CD1c-positive myeloid dendritic cell (primary cell): Measurements from ENCODE around the gene CYSRT1.

Experiments used
- DNase-seq: peaks from one replicate; pipeline ENCODE4 v3.0.0-alpha.2; 2016; ENCODE audit errors: extremely low spot score

The CYSRT1 gene

DNA sequence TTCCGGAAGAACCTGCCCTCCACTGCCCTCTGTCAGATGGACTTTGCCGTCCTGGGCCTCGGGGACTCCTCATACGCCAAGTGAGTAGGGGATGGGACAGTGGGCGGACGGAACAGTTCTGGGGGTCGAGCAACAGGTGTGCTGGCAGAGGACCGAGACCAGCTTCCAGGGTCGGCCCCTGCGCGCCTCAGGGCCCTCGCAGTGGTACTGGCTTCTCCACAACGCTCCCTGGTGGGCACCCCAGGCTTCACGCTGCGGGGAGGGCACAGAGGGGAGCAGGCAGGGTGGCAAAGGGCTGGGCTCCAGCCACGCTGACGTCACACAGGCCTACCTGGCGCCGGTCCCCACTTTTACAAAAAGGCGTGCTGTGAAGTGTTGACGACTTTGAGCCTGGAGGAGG is 12.5 kb upstream of the CYSRT1 start:
- no peak for DNase-seq

DNA sequence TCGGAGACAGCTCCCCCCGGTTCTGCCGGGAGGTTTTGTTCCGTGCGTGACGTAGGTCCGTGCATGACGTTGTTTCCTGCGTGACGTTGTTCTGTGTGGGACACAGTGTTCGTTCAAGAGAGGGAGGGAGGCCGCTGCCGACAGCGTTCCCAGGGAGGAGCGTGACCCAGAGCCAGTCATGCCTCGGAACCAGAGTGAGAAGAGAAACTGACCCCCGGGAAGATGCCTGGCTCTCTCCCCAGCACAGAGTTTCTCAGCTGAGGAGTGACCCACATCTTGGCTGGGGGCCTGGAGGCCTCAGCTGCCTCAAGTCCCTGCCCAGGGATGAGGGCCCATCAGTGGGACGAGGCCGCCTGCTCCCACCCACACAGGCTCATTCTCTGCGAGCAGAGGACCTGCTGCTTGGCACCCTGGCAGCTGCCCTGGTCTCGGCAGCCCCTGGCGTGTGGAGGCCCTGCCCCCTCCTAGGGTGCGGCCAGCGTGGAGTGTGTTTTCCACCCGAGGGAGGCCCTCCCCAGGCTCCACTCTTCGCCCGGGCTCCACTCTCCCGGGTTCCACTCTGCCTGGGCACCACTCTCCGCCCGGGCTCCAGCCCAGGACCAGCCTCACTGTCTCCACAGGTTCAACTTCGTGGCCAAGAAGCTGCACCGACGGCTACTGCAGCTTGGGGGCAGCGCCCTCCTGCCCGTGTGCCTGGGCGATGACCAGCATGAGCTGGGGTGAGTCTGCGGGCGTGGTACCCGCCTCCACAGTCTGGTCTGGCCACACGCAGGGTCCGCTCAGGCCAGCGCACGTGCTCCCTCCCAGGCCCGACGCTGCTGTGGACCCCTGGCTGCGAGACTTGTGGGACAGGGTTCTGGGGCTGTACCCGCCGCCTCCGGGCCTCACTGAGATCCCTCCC is 11.6 kb upstream of the CYSRT1 start:
- no peak for DNase-seq

- no peak for DNase-seq
Measured at GRCh38 chr9:137214620-137215019, 10.4 kb upstream of the CYSRT1 start.

DNA sequence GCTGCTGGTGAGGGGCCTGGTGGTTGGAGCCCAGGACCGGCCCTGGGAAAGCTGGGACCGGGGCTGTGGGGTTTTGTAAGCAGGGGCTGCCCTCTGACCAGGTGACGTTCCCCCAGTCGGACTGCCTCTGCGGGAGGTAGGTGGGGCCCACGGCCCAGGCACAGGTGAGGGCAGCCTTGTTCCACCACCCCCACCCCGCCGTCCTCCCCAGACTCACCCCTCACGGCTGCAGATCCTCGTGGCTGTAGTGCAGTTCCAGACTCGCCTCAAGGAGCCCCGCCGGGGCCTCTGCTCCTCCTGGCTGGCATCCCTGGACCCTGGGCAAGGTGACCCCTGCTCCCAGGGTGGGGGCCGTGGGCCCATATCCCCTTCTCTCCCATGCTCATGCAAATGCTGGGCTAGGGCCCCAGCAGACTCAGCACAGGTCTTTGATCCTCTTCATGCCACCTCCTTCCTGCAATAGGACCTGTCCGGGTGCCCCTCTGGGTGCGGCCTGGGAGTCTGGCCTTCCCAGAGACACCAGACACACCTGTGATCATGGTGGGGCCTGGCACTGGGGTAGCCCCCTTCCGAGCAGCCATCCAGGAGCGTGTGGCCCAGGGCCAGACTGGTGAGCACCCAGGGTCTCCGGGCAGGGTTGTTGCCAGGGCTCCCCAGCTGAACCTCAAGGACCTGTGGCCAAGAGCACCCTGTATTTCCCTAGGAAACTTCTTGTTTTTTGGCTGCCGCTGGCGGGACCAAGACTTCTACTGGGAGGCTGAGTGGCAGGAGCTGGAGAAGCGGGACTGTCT is 9.6 kb upstream of the CYSRT1 start:
- DNase-seq = no peak

DNA sequence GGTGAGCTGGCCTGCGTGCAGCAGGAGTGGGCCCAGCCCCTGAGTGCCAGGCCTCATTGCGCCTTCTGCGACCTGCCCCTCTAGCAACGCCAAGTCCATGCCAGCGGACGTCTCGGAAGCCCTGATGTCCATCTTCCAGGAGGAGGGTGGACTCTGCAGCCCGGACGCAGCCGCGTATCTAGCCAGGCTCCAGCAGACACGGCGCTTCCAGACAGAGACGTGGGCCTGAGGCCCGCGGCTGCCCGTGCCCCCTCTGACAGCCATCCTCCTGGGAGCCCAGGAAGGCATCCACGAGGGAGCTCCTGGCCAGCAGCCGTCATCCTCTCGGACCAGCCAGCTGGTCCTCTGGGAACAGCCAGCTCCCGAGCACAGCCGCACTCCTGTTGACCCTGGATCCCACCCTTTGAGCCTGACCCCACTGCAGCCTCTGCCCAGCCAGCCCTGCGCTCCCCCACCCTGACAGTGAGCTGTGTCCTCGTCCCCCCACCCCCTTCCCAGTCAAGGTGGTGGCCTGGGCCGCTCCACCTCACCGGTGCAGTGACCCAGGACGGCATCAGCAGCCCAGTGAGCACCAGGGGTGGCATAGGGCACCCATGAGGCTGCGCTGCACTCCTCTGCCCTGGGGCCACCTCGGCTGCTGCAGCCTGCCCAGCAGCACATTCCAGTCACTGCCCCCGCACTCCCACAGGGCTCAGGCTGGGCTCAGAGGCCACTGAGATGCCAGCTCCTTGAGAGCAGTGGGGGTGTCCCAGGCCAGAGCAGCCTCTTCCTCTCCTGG is 8.6 kb upstream of the CYSRT1 start:
- DNase-seq = no peak

DNA sequence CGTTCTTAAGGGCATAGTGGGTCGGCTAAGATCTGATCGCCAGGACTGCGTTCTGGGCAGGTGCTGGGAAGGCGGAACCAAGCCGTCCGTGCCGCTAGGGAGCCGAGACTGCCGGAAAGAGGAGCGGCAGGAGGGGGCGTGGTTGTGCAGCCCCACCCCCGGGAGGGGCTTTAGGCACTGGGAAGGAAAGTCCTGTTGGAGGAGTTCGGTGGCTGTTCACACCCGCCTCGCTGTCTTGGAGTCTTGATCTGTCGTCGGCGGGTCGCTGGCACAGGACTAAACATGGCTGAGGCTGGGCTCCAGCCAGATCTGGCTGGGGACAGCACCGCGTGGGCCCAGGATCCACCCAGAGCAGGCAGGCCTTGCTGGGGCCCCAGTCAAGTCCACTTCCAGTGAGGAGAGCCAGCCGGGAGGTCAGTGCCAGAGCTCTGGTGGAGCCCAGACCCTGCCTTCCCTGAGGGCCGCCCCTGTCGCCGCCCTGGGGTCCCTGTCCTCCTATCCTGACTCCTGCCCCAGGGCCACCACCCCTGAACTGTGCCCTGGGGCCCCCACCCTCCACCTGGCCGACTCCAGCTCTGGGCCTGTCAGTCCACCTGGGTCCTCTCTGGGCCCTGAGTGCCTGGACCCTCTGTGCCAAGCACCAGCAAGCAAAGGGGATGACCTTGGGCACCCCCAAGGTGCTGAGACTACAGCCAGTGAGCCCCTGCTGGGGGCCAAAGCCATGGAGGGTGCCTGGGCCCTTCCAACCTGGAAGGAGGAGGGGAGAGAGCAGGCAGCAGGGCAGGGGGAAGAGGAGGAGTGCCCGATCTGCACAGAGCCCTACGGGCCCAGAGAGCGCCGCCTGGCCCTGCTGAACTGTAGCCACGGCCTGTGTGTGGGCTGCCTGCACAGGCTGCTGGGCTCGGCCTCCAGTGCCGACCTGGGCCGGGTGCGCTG is 7.4 kb upstream of the CYSRT1 start:
- peak; percentile 27 for DNase-seq

DNA sequence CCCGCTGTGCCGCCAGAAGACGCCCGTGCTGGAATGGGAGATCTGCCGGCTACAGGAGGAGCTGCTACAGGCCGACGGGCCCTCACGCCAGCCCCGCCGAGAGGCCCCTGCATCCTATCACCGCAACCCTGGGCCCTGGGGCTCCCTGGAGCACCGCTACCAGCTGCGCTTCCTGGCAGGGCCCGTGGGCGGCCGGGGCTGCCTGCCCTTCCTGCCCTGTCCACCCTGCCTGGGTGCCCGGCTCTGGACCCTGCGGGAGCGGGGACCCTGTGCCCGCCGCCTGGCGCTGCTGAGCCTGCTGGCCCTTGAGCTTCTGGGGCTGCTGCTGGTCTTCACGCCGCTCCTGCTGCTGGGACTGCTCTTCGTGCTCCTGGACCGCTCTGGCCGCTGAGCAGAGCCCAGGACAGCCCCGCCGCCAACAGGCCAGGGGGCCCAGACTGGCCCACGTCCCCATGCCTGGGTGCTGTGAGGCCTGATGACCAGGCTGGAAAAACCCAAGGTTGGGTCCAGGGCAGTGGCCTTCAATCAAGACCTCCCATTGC is 6.7 kb upstream of the CYSRT1 start:
- no peak for DNase-seq

DNA sequence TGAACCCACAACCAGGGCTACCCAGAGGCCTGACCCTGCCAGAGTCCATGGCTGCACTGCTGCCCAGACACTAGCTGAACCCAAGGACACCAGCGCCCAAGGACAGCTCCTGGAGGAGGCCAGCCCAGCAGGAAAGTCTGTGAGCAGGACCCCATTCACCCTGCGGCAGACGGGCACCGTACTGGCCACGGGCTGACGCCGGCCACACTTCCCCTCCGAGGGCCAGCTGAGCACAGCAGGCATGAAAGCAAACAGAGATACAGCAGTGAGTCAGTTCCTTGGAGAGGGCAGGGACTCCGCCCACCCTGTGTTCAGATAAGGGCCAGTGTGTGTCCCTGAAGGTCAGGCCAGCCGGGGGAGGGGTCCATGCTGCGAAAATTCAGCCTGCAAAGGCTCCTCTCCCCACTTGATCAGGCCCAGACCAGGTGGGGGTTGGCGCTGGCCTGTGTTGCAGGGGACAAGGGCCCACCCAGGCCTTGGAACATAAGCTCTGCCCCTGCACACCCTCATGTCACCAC is 6.2 kb upstream of the CYSRT1 start:
- peak; percentile 51 for DNase-seq

- no peak for DNase-seq
Measured at GRCh38 chr9:137219757-137220316, 5.1 kb upstream of the CYSRT1 start.

- DNase-seq = no peak
Measured at GRCh38 chr9:137220317-137221094, 4.5 kb upstream of the CYSRT1 start.

DNA sequence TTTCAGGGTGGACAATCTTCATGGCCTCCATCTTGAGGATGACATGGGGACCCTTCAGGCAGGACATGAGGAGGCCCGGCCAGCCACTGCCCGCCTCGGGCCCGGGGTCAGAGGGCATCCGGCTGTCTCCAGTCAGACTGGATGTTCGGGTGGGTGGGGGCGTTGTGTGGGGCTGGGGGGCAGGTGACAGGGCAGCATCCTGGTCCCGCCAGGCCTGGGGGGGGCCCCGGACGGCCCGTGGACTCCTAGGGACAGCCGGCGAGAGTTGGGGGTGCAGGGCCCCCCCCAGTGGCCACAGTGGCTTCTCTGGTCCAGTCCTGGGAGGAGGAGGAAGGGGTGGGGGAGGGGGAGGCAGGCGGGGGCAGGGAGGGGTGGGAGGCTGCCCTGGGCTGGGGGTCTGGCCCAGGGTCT is 3.9 kb upstream of the CYSRT1 start:
- no peak for DNase-seq

- no peak for DNase-seq
Measured at GRCh38 chr9:137221506-137222111, 3.4 kb upstream of the CYSRT1 start.

GRCh38 chr9:137222190-137223077 is 2.5 kb upstream of the CYSRT1 start, which contains the start of gene RNF208:
RNF208 (minus strand) TSS chr9:137222240; CDS start chr9:137221212, 1,028 bp downstream.
- DNase-seq = no peak

- peak; percentile 100 for DNase-seq
Measured at GRCh38 chr9:137223078-137223970, 1.6 kb upstream of the CYSRT1 start.

GRCh38 chr9:137225699-137226331 is 841 bp downstream of the CYSRT1 start:
- DNase-seq = no peak

- DNase-seq = no peak
Measured at GRCh38 chr9:137226338-137227053, 1.5 kb downstream of the CYSRT1 start.
